Omental fat pad (tissue), 4 donors: Measurements from ENCODE around the gene DOLK. TPM values are rescaled to one million over a fixed set of nuclear protein-coding genes. Genes with fewer than 3 reads are reported as not detected.

Source experiments
- ATAC-seq: fragments of 150-250 bp; one replicate; pipeline ENCODE4 v1.9.1; 2016; ENCODE audit warnings: mild to moderate bottlenecking, moderate library complexity; ENCODE audit not compliant: low FRiP score
- DNase-seq: peaks from one replicate; pipeline ENCODE4 v3.0.0-alpha.2; 2019; ENCODE audit warnings: low spot score
- total RNA-seq, 4 donors: library from RNA; depleted of rRNA; stranded (reverse); fragments of >200 nt; gene quantifications; one replicate each; pipeline ENCODE4 v1.1.0, GENCODE V29; 2016
- TF ChIP-seq, protein P1 (sequence below), 3 donors: fragments of 450-650 bp; IDR thresholded peaks; one replicate each; pipeline ENCODE4 v1.5.1; 2016 to 2017; ENCODE audit warnings: antibody characterized with exemption in 3 of 3, mild to moderate bottlenecking in 3 of 3, moderate library complexity in 2 of 3

The DOLK gene
- total RNA-seq, 4 donors from 2014 or later: 13.3 to 23.2 (median 17.7) TPM

GRCh38 chr9:128918921-128919320 is 28.5 kb downstream of the DOLK start:
- ATAC-seq (no peak), DNase-seq (no peak)
- TF ChIP-seq, protein P1, sequence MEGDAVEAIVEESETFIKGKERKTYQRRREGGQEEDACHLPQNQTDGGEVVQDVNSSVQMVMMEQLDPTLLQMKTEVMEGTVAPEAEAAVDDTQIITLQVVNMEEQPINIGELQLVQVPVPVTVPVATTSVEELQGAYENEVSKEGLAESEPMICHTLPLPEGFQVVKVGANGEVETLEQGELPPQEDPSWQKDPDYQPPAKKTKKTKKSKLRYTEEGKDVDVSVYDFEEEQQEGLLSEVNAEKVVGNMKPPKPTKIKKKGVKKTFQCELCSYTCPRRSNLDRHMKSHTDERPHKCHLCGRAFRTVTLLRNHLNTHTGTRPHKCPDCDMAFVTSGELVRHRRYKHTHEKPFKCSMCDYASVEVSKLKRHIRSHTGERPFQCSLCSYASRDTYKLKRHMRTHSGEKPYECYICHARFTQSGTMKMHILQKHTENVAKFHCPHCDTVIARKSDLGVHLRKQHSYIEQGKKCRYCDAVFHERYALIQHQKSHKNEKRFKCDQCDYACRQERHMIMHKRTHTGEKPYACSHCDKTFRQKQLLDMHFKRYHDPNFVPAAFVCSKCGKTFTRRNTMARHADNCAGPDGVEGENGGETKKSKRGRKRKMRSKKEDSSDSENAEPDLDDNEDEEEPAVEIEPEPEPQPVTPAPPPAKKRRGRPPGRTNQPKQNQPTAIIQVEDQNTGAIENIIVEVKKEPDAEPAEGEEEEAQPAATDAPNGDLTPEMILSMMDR (IDR thresholded peaks at IDR 0.05): no peak

DNA sequence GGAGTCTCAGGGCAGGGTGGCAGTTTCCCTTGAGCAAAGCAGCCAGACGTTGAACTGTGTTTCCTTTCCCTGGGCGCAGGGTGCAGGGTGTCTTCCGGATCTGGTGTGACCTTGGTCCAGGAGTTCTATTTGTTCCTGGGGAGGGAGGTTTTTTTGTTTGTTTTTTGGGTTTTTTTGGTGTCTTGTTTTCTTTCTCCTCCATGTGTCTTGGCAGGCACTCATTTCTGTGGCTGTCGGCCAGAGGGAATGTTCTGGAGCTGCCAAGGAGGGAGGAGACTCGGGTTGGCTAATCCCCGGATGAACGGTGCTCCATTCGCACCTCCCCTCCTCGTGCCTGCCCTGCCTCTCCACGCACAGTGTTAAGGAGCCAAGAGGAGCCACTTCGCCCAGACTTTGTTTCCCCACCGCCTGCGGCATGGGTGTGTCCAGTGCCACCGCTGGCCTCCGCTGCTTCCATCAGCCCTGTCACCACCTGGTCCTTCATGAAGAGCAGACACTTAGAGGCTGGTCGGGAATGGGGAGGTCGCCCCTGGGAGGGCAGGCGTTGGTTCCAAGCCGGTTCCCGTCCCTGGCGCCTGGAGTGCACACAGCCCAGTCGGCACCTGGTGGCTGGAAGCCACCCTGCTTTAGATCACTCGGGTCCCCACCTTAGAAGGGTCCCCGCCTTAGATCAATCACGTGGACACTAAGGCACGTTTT is 30.1 kb downstream of the DOLK start:
- peak; percentile 45 for ATAC-seq
- TF ChIP-seq, protein P1 (IDR thresholded peaks at IDR 0.05): no peak
- no peak for DNase-seq

DNA sequence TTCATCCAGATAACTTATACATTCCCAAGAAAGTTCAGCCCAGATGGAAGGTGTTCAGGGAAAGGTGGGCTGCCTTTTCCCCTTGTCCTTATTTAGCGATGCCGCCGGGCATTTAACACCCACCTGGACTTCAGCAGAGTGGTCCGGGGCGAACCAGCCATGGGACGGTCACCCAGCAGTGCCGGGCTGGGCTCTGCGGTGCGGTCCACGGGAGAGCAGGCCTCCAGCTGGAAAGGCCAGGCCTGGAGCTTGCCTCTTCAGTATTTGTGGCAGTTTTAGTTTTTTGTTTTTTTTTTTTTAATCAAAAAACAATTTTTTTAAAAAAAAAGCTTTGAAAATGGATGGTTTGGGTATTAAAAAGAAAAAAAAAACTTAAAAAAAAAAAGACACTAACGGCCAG is 30.7 kb downstream of the DOLK start:
- DNase-seq (no peak), ATAC-seq (no peak)
- TF ChIP-seq, protein P1 (IDR thresholded peaks at IDR 0.05): no peak

DNA sequence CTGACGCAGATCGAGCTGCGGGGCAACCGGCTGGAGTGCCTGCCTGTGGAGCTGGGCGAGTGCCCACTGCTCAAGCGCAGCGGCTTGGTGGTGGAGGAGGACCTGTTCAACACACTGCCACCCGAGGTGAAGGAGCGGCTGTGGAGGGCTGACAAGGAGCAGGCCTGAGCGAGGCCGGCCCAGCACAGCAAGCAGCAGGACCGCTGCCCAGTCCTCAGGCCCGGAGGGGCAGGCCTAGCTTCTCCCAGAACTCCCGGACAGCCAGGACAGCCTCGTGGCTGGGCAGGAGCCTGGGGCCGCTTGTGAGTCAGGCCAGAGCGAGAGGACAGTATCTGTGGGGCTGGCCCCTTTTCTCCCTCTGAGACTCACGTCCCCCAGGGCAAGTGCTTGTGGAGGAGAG is 31.2 kb downstream of the DOLK start:
- TF ChIP-seq, protein P1 (IDR thresholded peaks at IDR 0.05): no peak
- ATAC-seq (peak; percentile 22), DNase-seq (no peak)

GRCh38 chr9:128913995-128914772 is 33.2 kb downstream of the DOLK start:
- TF ChIP-seq, protein P1 (IDR thresholded peaks at IDR 0.05): no peak
- DNase-seq (no peak), ATAC-seq (no peak)

- no peak for DNase-seq
- ATAC-seq: no peak
- TF ChIP-seq, protein P1 (IDR thresholded peaks at IDR 0.05): no peak
Observed at GRCh38 chr9:128913048-128913900, 34.1 kb downstream of the DOLK start.
